Tibial nerve (tissue), 4 donors: ENCODE data around the gene COPE.

Source experiments
- CTCF ChIP-seq, 5 experiments: fragments of 200-600 bp in 3 of 5; fragments of 450-650 bp in 2 of 5; sonication (generic) in 3 of 5; IDR thresholded peaks; one replicate each; pipeline ENCODE4 v1.5.1; 2016 to 2019; ENCODE audit warnings: antibody characterized with exemption in 5 of 5, mild to moderate bottlenecking in 3 of 5, moderate library complexity in 2 of 5
- EP300 ChIP-seq, 2 donors: sonication (generic); formaldehyde crosslinking; IDR thresholded peaks; one replicate each; pipeline ENCODE4 v1.6.1; 2017; ENCODE audit warnings: antibody characterized with exemption in 2 of 2, mild to moderate bottlenecking in 1 of 2
- POLR2A ChIP-seq, 2 donors: fragments of 450-650 bp; IDR thresholded peaks; one replicate each; pipeline ENCODE4 v1.6.1; 2017; ENCODE audit warnings: antibody characterized with exemption in 2 of 2, mild to moderate bottlenecking in 2 of 2, moderate library complexity in 2 of 2

- no peak for TF ChIP-seq POLR2A (IDR thresholded peaks at IDR 0.05)
- no peak for TF ChIP-seq EP300 (IDR thresholded peaks at IDR 0.05)
- no peak for TF ChIP-seq CTCF (IDR thresholded peaks at IDR 0.05)
These were observed 64.2 kb downstream of the COPE start for GRCh38 chr19:18854982-18855381.
